PC-3 (cell line): Measurements from ENCODE around the gene EPHB2.

ENCODE experiments used
- CTCF ChIP-seq: fragments of 300-600 bp; sonication (generic); conservative IDR thresholded peaks from 2 replicates; pipeline ENCODE4 v1.5.1; 2017; ENCODE audit warnings: antibody characterized with exemption, low read depth, mild to moderate bottlenecking, low read length
- EZH2 ChIP-seq: fragments of 300-600 bp; sonication (generic); IDR thresholded peaks from one replicate; pipeline ENCODE4 v1.6.1; 2017; ENCODE audit warnings: antibody characterized with exemption, mild to moderate bottlenecking, low read length; ENCODE audit not compliant: unreplicated experiment
- EZH2phosphoT487 ChIP-seq: fragments of 300-600 bp; sonication (generic); IDR thresholded peaks from 2 replicates; pipeline ENCODE4 v1.6.1; 2018; ENCODE audit warnings: mild to moderate bottlenecking, antibody characterized with exemption, low read length, borderline replicate concordance

GRCh38 chr1:22887491-22887890 is 176.9 kb downstream of the EPHB2 start:
- TF ChIP-seq CTCF (no peak), EZH2 (no peak), EZH2phosphoT487 (no peak)
